Breast epithelium (tissue), 3 donors: ENCODE results near the gene FAM83E.
"Not testable (repeated sequence)": the region's sequence is repeated elsewhere in the genome, so short reads cannot be mapped to it uniquely, and the experiment has no call there.

Source experiments
- POLR2A ChIP-seq: fragments of 450-650 bp; IDR thresholded peaks from one replicate; pipeline ENCODE4 v1.6.1; 2016; ENCODE audit warnings: antibody characterized with exemption, mild to moderate bottlenecking, moderate library complexity
- POLR2AphosphoS5 ChIP-seq, 3 donors: sonication (generic); formaldehyde crosslinking; IDR thresholded peaks; one replicate each; pipeline ENCODE4 v1.6.1; 2017; ENCODE audit warnings: antibody characterized with exemption in 3 of 3
- TF ChIP-seq, protein P1 (sequence below), 3 donors: fragments of 450-650 bp; IDR thresholded peaks; one replicate each; pipeline ENCODE4 v1.5.1; 2016 to 2017; ENCODE audit warnings: antibody characterized with exemption in 3 of 3, mild to moderate bottlenecking in 3 of 3, moderate library complexity in 3 of 3

DNA sequence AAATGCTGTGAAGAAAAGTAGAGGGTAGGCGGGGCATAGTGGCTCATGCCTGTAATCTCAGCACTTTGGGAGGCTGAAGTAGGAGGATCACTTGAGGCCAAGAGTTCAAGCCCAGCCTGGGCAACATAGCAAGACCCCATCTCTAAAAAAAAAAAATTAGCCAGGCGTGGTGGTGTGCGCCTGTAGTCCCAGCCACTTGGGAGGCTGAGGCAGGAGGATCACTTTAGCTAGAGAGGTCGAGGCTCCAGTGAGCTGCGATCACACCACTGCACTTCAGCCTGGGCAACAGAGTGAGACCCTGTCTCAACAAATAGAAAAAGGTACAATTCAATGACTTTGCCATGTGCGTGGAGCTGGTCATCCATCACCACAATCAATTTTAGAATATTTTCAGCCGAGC is 37.0 kb downstream of the FAM83E start:
- not testable (repeated sequence) for TF ChIP-seq POLR2AphosphoS5 (IDR thresholded peaks at IDR 0.05); POLR2A
- TF ChIP-seq, protein P1, sequence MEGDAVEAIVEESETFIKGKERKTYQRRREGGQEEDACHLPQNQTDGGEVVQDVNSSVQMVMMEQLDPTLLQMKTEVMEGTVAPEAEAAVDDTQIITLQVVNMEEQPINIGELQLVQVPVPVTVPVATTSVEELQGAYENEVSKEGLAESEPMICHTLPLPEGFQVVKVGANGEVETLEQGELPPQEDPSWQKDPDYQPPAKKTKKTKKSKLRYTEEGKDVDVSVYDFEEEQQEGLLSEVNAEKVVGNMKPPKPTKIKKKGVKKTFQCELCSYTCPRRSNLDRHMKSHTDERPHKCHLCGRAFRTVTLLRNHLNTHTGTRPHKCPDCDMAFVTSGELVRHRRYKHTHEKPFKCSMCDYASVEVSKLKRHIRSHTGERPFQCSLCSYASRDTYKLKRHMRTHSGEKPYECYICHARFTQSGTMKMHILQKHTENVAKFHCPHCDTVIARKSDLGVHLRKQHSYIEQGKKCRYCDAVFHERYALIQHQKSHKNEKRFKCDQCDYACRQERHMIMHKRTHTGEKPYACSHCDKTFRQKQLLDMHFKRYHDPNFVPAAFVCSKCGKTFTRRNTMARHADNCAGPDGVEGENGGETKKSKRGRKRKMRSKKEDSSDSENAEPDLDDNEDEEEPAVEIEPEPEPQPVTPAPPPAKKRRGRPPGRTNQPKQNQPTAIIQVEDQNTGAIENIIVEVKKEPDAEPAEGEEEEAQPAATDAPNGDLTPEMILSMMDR (IDR thresholded peaks at IDR 0.05): not testable (repeated sequence)
